WTC11 (cell line): Measurements from ENCODE around the gene PDGFRA. TPM values are rescaled to one million over a fixed set of nuclear protein-coding genes. Genes with fewer than 3 reads are reported as not detected.
A peak's percentile ranks its signal among the peaks of the same experiment; 100 is the strongest.
"Not testable (repeated sequence)": the region's sequence is repeated elsewhere in the genome, so short reads cannot be mapped to it uniquely, and the experiment has no call there.

ENCODE experiments used
- ATAC-seq: fragments of 200-7000 bp; cut with Tn5 transposase; 2 replicates; pipeline ENCODE4 v1.10.0; 2021; ENCODE audit warnings: mild to moderate bottlenecking, moderate library complexity
- CTCF ChIA-PET: fragments of 300-600 bp; sonication (Branson Sonifier 250); formaldehyde crosslinking; loops from one replicate; lab custom pipeline; 2021; ENCODE audit warnings: antibody characterized with exemption; lab: Charles Lee
- POLR2A ChIA-PET: fragments of 350-600 bp; sonication (Branson Sonifier 250); formaldehyde crosslinking; loops from one replicate; lab custom pipeline; 2021; ENCODE audit warnings: antibody characterized with exemption; lab: Charles Lee
- DNase-seq: peaks from one replicate; pipeline ENCODE4 v3.0.0; 2021; ENCODE audit warnings: low spot score
- H3K27ac Mint-ChIP-seq: 2 replicates; pipeline ENCODE4 v1.8.0; 2021; ENCODE audit warnings: mixed read lengths
- H3K27me3 Mint-ChIP-seq: 2 replicates; pipeline ENCODE4 v1.8.0; 2021; ENCODE audit warnings: low read depth, mild to moderate bottlenecking, moderate library complexity, mixed read lengths
- H3K36me3 Mint-ChIP-seq: 2 replicates; pipeline ENCODE4 v1.8.0; 2021; ENCODE audit warnings: mixed read lengths
- H3K4me1 Mint-ChIP-seq: 2 replicates; pipeline ENCODE4 v1.8.0; 2022; ENCODE audit warnings: mixed read lengths
- H3K4me3 Mint-ChIP-seq: 2 replicates; pipeline ENCODE4 v1.8.0; 2021; ENCODE audit warnings: mild to moderate bottlenecking, moderate library complexity, mixed read lengths
- H3K9me3 Mint-ChIP-seq: 2 replicates; pipeline ENCODE4 v1.8.0; 2021; ENCODE audit warnings: mixed read lengths
- ATF1 ChIP-seq: sonication (generic); formaldehyde crosslinking; IDR thresholded peaks from 2 replicates; pipeline ENCODE4 v1.8.1; 2023; ENCODE audit warnings: mild to moderate bottlenecking, moderate library complexity, missing genetic modification reagents
- ELF4 ChIP-seq: sonication (generic); formaldehyde crosslinking; IDR thresholded peaks from 2 replicates; pipeline ENCODE4 v1.8.1; 2022; ENCODE audit warnings: low read depth, mild to moderate bottlenecking, moderate library complexity, missing genetic modification reagents
- EMX1 ChIP-seq: fragments of 250-450 bp; sonication (Bioruptor Pico); IDR thresholded peaks from 2 replicates; pipeline ENCODE4 v1.8.0; 2021; ENCODE audit warnings: mild to moderate bottlenecking
- ETV6 ChIP-seq: sonication (generic); formaldehyde crosslinking; IDR thresholded peaks from 2 replicates; pipeline ENCODE4 v1.8.1; 2022; ENCODE audit warnings: mild to moderate bottlenecking, missing genetic modification reagents
- GRHL2 ChIP-seq: fragments of 250-450 bp; sonication (Bioruptor Pico); IDR thresholded peaks from 2 replicates; pipeline ENCODE4 v1.8.0; 2022; ENCODE audit warnings: mild to moderate bottlenecking, moderate library complexity; ENCODE audit not compliant: insufficient replicate concordance, severe bottlenecking
- GTF2I ChIP-seq: fragments of 250-450 bp; sonication (Bioruptor Pico); conservative IDR thresholded peaks from 2 replicates; pipeline ENCODE4 v1.4.0; 2021; ENCODE audit warnings: mild to moderate bottlenecking
- NFATC4 ChIP-seq: fragments of 250-450 bp; sonication (Bioruptor Pico); IDR thresholded peaks from 2 replicates; pipeline ENCODE4 v1.9.0; 2021; ENCODE audit warnings: mild to moderate bottlenecking
- NFE2L1 ChIP-seq: sonication (generic); formaldehyde crosslinking; IDR thresholded peaks from 2 replicates; pipeline ENCODE4 v1.8.1; 2023; ENCODE audit warnings: missing genetic modification reagents
- NR2C2 ChIP-seq: sonication (generic); formaldehyde crosslinking; IDR thresholded peaks from 2 replicates; pipeline ENCODE4 v1.8.0; 2022; ENCODE audit warnings: mild to moderate bottlenecking, missing genetic modification reagents
- RELA ChIP-seq: sonication (generic); formaldehyde crosslinking; IDR thresholded peaks from 2 replicates; pipeline ENCODE4 v1.8.1; 2022; ENCODE audit warnings: missing genetic modification reagents, mild to moderate bottlenecking, borderline replicate concordance
- ZBTB21 ChIP-seq: sonication (generic); formaldehyde crosslinking; IDR thresholded peaks from 2 replicates; pipeline ENCODE4 v1.8.1; 2023; ENCODE audit warnings: mild to moderate bottlenecking, missing genetic modification reagents, borderline replicate concordance
- ZNF121 ChIP-seq: sonication (generic); formaldehyde crosslinking; IDR thresholded peaks from 2 replicates; pipeline ENCODE4 v1.8.0; 2023; ENCODE audit warnings: missing genetic modification reagents
- ZNF138 ChIP-seq: sonication (generic); formaldehyde crosslinking; conservative IDR thresholded peaks from 2 replicates; pipeline ENCODE4 v1.8.1; 2022; ENCODE audit warnings: mild to moderate bottlenecking, moderate library complexity, missing genetic modification reagents
- ZNF219 ChIP-seq: sonication (generic); formaldehyde crosslinking; IDR thresholded peaks from 2 replicates; pipeline ENCODE4 v1.8.0; 2023; ENCODE audit warnings: missing genetic modification reagents, mild to moderate bottlenecking, borderline replicate concordance
- ZNF317 ChIP-seq: sonication (generic); formaldehyde crosslinking; IDR thresholded peaks from 2 replicates; pipeline ENCODE4 v1.8.1; 2023; ENCODE audit warnings: low read depth, mild to moderate bottlenecking, moderate library complexity, missing genetic modification reagents, borderline replicate concordance
- total RNA-seq: library from RNA; stranded (reverse); gene quantifications from 3 replicates; pipeline ENCODE4 v1.2.3, GENCODE V29; 2021
- TF ChIP-seq, protein P1 (sequence below): sonication (generic); formaldehyde crosslinking; IDR thresholded peaks from 2 replicates; pipeline ENCODE4 v1.8.0; 2023; ENCODE audit warnings: mild to moderate bottlenecking, missing genetic modification reagents
- TF ChIP-seq, protein P2 (sequence below): sonication (generic); formaldehyde crosslinking; IDR thresholded peaks from 2 replicates; pipeline ENCODE4 v1.8.0; 2022; ENCODE audit warnings: mild to moderate bottlenecking, missing genetic modification reagents
- TF ChIP-seq, protein P3 (sequence below): sonication (generic); formaldehyde crosslinking; IDR thresholded peaks from 2 replicates; pipeline ENCODE4 v1.8.1; 2022; ENCODE audit warnings: low read depth, mild to moderate bottlenecking, moderate library complexity, missing genetic modification reagents, borderline replicate concordance
- TF ChIP-seq, protein P4 (sequence below): fragments of 200-600 bp; IDR thresholded peaks from 2 replicates; pipeline ENCODE4 v1.8.0; 2022; ENCODE audit warnings: antibody characterized with exemption
- TF ChIP-seq, protein P5 (sequence below): sonication (generic); formaldehyde crosslinking; IDR thresholded peaks from 2 replicates; pipeline ENCODE4 v1.8.1; 2022; ENCODE audit warnings: mild to moderate bottlenecking, missing genetic modification reagents, moderate library complexity, borderline replicate concordance
- TF ChIP-seq, protein P6 (sequence below): sonication (generic); formaldehyde crosslinking; IDR thresholded peaks from 2 replicates; pipeline ENCODE4 v1.8.0; 2022; ENCODE audit warnings: mild to moderate bottlenecking, missing genetic modification reagents

The PDGFRA gene
- total RNA-seq, 1 experiment from 2014 or later = 3.3 TPM

DNA sequence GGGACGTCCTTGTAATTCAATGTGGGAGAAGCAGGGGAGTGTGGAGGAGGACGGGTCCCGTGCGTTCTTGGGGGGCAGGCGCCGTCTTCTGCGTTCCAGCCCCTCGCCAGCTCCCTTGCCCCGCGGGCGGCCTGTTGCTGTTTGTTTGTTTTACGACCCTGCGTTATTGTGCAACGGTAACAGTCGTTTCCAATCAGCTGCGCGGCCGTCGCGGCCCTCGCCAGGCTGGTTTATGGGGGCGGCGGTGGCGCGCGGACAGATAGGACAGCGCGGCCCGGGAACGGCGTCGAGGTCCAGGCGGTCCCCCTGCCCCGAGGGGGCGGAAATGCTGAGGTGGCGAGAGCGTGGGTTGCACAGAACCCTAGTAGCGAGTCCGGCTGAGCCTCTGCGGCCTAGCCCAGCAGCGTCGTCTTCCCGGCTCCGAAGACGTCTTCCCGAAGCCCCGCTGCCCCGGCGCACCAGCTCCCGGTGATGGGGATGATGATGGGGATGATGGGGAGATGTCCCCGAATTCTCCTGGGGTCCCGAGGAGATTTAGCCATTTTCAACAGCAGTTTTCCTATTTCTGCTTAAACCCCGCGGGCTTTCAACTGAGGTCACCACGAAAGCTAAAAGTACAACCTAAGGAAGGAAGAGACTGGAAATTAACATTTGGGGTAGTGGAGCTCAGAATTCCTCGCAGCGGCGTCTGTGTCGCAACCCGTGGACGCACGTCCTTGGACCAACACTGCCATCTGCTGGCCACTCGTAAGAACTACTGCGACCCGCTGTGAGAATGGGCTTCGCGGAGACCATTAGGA is 4.8 kb downstream of the PDGFRA start (continued):
- TF ChIP-seq, protein P1, sequence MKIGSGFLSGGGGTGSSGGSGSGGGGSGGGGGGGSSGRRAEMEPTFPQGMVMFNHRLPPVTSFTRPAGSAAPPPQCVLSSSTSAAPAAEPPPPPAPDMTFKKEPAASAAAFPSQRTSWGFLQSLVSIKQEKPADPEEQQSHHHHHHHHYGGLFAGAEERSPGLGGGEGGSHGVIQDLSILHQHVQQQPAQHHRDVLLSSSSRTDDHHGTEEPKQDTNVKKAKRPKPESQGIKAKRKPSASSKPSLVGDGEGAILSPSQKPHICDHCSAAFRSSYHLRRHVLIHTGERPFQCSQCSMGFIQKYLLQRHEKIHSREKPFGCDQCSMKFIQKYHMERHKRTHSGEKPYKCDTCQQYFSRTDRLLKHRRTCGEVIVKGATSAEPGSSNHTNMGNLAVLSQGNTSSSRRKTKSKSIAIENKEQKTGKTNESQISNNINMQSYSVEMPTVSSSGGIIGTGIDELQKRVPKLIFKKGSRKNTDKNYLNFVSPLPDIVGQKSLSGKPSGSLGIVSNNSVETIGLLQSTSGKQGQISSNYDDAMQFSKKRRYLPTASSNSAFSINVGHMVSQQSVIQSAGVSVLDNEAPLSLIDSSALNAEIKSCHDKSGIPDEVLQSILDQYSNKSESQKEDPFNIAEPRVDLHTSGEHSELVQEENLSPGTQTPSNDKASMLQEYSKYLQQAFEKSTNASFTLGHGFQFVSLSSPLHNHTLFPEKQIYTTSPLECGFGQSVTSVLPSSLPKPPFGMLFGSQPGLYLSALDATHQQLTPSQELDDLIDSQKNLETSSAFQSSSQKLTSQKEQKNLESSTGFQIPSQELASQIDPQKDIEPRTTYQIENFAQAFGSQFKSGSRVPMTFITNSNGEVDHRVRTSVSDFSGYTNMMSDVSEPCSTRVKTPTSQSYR (CRISPR knock-in tag) = 0 out of 2 replicates have a peak, but pooled peaks have one; percentile 52
- TF ChIP-seq ZNF219 (CRISPR knock-in tag) (no peak), ZNF121 (CRISPR knock-in tag) (no peak), ATF1 (CRISPR knock-in tag) (no peak)
- TF ChIP-seq, protein P2, sequence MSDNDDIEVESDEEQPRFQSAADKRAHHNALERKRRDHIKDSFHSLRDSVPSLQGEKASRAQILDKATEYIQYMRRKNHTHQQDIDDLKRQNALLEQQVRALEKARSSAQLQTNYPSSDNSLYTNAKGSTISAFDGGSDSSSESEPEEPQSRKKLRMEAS (CRISPR knock-in tag) = peak; percentile 50; the same call in 1 of the 2 replicates

DNA sequence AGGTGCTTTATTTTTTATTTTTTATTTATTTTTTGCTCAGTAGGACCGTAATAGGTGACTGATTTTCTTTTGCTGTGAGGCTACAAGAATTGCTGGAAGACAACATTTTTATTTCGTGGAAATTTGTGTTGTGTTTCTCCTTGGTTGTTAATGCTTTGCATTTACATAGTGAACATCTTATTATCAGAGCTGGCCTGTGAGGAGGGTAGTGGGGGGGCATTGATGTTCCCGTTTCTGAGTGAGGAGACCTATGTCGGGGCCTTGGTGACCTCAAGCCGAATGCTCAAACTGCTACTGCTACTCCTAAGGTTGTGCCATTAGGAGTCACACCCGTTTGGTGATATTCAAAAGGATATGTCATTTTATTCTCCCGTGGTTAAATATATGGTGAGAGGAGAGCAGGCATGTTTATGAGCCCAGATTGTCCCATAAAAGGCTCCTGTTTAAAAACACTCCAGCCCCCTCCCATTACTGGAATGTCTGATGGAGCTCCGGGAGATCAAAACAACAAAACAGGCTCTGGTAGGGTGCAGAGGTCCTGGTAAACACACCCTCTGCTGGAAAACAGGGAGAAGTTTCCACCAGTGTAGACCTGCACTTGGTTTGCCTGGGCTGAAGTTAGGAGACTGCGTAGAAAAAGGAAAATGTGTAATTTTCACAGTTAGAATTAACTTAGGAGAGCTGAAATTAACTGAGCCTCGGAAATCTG is 5.6 kb downstream of the PDGFRA start:
- Mint-ChIP-seq H3K4me3 (no peak overlapping the region; the same call in 1 of the 2 replicates), H3K27ac (no peak overlapping the region), H3K4me1 (peaks cover 19% of the 10 kb centered on the region), H3K9me3 (peaks cover 16% of the 10 kb centered on the region), H3K36me3 (peaks cover 11% of the 10 kb centered on the region), H3K27me3 (peaks cover 62% of the 10 kb centered on the region)
- ChIA-PET POLR2A (no interaction called here), CTCF (interaction anchor here (0.6 to 4.2 kb wide), 87 partner anchors 10 to 1512 kb away, joined by 3 to 111 read pairs (median 5); partner anchors contain the start of genes GSX2, LNX1 and SCFD2)
- DNase-seq = no peak
- no peak for TF ChIP-seq GTF2I (CRISPR knock-in tag)
- TF ChIP-seq ZNF138 (CRISPR knock-in tag) = no peak
- TF ChIP-seq ETV6 (CRISPR knock-in tag) = no peak
- TF ChIP-seq GRHL2 = no peak
- TF ChIP-seq ELF4 = no peak
- TF ChIP-seq, protein P1 (CRISPR knock-in tag) = no peak
- TF ChIP-seq, protein P3, sequence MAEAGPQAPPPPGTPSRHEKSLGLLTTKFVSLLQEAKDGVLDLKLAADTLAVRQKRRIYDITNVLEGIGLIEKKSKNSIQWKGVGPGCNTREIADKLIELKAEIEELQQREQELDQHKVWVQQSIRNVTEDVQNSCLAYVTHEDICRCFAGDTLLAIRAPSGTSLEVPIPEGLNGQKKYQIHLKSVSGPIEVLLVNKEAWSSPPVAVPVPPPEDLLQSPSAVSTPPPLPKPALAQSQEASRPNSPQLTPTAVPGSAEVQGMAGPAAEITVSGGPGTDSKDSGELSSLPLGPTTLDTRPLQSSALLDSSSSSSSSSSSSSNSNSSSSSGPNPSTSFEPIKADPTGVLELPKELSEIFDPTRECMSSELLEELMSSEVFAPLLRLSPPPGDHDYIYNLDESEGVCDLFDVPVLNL (CRISPR knock-in tag) = no peak
- no peak for TF ChIP-seq NR2C2 (CRISPR knock-in tag)
- TF ChIP-seq, protein P4, sequence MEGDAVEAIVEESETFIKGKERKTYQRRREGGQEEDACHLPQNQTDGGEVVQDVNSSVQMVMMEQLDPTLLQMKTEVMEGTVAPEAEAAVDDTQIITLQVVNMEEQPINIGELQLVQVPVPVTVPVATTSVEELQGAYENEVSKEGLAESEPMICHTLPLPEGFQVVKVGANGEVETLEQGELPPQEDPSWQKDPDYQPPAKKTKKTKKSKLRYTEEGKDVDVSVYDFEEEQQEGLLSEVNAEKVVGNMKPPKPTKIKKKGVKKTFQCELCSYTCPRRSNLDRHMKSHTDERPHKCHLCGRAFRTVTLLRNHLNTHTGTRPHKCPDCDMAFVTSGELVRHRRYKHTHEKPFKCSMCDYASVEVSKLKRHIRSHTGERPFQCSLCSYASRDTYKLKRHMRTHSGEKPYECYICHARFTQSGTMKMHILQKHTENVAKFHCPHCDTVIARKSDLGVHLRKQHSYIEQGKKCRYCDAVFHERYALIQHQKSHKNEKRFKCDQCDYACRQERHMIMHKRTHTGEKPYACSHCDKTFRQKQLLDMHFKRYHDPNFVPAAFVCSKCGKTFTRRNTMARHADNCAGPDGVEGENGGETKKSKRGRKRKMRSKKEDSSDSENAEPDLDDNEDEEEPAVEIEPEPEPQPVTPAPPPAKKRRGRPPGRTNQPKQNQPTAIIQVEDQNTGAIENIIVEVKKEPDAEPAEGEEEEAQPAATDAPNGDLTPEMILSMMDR = no peak
- TF ChIP-seq NFATC4 = no peak
- TF ChIP-seq, protein P5, sequence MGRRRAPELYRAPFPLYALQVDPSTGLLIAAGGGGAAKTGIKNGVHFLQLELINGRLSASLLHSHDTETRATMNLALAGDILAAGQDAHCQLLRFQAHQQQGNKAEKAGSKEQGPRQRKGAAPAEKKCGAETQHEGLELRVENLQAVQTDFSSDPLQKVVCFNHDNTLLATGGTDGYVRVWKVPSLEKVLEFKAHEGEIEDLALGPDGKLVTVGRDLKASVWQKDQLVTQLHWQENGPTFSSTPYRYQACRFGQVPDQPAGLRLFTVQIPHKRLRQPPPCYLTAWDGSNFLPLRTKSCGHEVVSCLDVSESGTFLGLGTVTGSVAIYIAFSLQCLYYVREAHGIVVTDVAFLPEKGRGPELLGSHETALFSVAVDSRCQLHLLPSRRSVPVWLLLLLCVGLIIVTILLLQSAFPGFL (CRISPR knock-in tag) = no peak
- no peak for TF ChIP-seq NFE2L1
- TF ChIP-seq ZNF317 (CRISPR knock-in tag) = no peak
- TF ChIP-seq ZBTB21 (CRISPR knock-in tag) = no peak
- TF ChIP-seq, protein P6, sequence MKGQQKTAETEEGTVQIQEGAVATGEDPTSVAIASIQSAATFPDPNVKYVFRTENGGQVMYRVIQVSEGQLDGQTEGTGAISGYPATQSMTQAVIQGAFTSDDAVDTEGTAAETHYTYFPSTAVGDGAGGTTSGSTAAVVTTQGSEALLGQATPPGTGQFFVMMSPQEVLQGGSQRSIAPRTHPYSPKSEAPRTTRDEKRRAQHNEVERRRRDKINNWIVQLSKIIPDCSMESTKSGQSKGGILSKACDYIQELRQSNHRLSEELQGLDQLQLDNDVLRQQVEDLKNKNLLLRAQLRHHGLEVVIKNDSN (CRISPR knock-in tag) = no peak
- TF ChIP-seq, protein P2 (CRISPR knock-in tag) = no peak
- TF ChIP-seq EMX1 (CRISPR knock-in tag) = no peak
- TF ChIP-seq RELA (CRISPR knock-in tag) = no peak
- ATAC-seq = no peak

DNA sequence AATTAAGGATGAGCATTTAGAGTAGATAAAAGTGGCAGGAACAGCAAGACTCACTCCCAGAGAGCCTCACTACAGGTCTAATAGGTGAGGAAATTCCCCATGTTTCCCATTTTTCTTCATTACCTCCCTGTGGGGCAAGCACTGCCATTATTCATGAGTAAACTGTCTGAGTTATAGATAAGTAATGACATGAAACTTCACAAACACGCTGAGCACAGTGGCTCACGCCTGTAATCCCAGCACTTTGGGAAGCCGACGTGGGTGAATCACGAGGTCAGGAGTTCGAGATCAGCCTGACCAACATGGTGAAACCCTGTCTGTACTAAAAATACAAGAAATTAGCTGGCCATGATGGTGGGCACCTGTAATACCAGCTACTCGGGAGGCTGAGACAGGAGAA is 7.2 kb downstream of the PDGFRA start:
- H3K27ac Mint-ChIP-seq, H3K4me3 Mint-ChIP-seq, CTCF ChIA-PET, DNase-seq, ATAC-seq, POLR2A ChIA-PET: not testable (repeated sequence)
- peaks cover 48% of the 10 kb centered on the region for H3K27me3 Mint-ChIP-seq
- H3K36me3 Mint-ChIP-seq = peaks cover 25% of the 10 kb centered on the region
- peaks cover 30% of the 10 kb centered on the region for H3K9me3 Mint-ChIP-seq
- H3K4me1 Mint-ChIP-seq = peaks cover 10% of the 10 kb centered on the region
